Measurements from ENCODE around the gene NF1.
"Not testable (repeated sequence)": the region's sequence is repeated elsewhere in the genome, so short reads cannot be mapped to it uniquely, and the experiment has no call there.

NF1 gene

GRCh38 chr17:31329221-31329620 lies 234.4 kb downstream of the NF1 start:
- no peak for DNase-seq (ENCODE audit: low read depth)

DNA sequence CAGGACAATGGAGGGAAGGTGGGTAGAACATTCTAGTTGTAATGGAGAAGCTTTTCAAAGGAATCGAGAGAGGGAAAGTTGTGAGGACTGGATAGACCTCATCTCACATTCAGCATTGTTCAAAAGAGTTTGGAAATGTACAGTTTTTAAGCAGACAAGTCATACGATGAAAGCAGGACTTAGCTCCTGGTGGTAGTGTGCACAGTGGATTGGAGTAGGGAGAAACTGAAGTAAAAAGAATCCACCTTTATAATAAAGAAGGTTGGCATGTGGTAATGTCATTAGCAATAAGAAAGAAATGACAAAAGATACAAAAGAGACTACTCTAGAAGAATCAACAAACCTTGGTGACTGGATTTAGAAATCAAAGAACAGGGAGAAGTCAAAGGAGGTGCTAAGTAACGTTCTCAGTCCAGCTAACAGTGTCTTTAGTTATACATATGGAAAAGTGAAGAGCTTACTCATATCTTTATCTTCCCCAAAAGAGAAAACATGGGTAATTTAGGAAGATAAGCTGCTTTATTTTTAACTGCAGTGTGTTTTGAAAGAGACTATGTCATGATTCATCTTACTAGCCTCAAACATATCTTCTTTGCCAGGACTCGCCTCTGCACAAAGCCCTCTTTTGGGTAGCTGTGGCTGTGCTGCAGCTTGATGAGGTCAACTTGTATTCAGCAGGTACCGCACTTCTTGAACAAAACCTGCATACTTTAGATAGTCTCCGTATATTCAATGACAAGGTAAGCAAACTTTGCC lies 245.3 kb downstream of the NF1 start:
- DNase-seq (ENCODE audit: low read depth), result no peak

DNA sequence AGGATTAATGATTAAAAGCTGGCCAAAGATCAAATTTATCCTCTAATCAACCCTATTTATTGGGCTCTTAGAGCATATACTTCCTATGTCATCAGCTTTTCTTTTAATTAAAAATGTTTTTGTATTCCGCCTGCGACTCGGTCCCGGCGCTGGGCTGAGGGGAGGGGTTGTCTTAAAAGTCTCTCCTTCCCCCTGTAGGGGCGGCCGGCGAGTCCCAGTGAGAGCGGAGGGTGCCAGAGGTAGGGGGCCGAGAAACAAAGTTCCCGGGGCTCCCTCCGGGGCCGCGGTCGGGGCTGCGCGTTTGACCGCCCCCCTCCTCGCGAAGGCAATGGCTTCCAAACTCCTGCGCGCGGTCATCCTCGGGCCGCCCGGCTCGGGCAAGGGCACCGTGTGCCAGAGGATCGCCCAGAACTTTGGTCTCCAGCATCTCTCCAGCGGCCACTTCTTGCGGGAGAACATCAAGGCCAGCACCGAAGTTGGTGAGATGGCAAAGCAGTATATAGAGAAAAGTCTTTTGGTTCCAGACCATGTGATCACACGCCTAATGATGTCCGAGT lies 250.5 kb downstream of the NF1 start:
- DNase-seq (ENCODE audit: low read depth), result not testable (repeated sequence)

- no peak for DNase-seq (ENCODE audit: low read depth)
Observed at GRCh38 chr17:31349454-31349853, 254.7 kb downstream of the NF1 start.

GRCh38 chr17:31355935-31356334 lies 261.2 kb downstream of the NF1 start:
- DNase-seq (ENCODE audit: low read depth), result no peak

GRCh38 chr17:31357091-31357490 lies 262.3 kb downstream of the NF1 start:
- DNase-seq (ENCODE audit: low read depth), result no peak

GRCh38 chr17:31357839-31358394 lies 263.1 kb downstream of the NF1 start:
- no peak for DNase-seq (ENCODE audit: low read depth)

GRCh38 chr17:31364012-31364411 lies 269.2 kb downstream of the NF1 start:
- DNase-seq (ENCODE audit: low read depth), result no peak

GRCh38 chr17:31366088-31366487 lies 271.3 kb downstream of the NF1 start:
- DNase-seq (ENCODE audit: low read depth), result no peak

- no peak for DNase-seq (ENCODE audit: low read depth)
Observed at GRCh38 chr17:31369266-31369665, 274.5 kb downstream of the NF1 start.

GRCh38 chr17:31371511-31372097 lies 276.8 kb downstream of the NF1 start:
- no peak for DNase-seq (ENCODE audit: low read depth)

GRCh38 chr17:31373150-31374093 lies 278.6 kb downstream of the NF1 start:
- DNase-seq (ENCODE audit: low read depth), result no peak

DNA sequence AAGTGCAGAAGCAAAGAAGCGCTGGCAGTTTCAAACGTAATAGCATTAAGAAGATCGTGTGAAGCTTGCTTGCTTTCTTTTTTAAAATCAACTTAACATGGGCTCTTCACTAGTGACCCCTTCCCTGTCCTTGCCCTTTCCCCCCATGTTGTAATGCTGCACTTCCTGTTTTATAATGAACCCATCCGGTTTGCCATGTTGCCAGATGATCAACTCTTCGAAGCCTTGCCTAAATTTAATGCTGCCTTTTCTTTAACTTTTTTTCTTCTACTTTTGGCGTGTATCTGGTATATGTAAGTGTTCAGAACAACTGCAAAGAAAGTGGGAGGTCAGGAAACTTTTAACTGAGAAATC lies 279.3 kb downstream of the NF1 start:
- DNase-seq (ENCODE audit: low read depth), result no peak

DNA sequence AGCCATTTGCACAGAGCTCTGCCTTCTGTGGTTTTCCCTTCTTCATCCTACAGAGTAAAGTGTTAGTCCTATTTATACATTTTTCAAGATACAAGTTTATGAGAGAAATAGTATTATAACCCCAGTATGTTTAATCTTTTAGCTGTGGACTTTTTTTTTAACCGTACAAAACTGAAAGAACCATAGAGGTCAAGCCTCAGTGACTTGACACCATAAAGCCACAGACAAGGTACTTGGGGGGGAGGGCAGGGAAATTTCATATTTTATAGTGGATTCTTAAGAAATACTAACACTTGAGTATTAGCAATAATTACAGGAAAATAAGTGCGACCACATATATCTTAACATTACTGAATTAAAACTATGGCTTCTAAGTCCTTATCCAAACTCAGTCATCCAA lies 279.7 kb downstream of the NF1 start:
- DNase-seq (ENCODE audit: low read depth), result no peak

DNA sequence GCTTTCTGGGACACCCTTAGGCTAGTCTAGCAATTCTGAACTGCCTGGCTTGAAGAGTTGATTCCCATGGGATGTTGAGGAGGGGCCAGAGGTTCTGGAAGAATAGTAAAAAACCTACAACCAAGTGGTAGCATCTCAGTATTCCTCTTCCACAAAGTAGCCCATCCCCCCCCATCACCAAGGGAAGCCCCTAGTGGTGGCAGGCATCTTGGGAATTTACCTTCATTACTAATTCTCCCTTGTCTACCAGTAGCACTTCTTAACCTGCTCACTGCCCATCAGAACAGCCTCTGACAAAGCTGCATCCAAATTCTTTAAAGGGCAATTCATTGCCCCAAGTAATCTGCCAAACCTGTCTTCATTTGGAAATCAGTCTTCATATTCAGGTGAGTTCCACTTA lies 283.9 kb downstream of the NF1 start:
- DNase-seq (ENCODE audit: low read depth), result no peak

DNA sequence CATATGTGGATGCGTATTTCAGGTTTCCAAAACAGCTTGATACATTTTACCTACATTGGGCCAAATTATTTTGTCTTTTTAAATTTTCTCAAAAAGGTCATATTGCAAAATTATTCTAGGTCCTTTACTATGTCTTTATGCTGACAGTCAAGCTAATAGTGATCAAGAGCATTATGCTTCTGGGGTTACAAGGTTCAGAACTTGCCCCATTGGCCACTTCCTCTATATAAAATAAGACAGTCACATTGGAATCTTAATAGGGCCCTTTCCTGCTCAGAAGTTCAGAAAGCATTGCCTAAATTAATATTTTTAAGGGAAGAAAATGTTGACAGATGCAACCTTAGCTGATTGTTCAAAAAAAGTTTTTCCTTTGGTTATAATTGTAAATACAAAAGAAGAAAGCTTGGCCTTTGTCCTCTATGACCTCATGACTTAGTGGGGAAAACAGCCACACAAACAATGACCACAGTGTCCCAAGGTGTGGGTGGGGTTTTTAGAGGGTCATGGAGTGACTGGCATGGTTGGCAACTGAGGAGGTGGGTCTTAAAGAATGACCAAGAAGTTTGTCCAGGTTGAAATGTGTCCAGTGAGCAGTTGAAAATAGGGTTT lies 284.9 kb downstream of the NF1 start:
- no peak for DNase-seq (ENCODE audit: low read depth)

- no peak for DNase-seq (ENCODE audit: low read depth)
Observed at GRCh38 chr17:31381165-31381668, 286.4 kb downstream of the NF1 start.

GRCh38 chr17:31382668-31383275 lies 288.0 kb downstream of the NF1 start:
- not testable (repeated sequence) for DNase-seq (ENCODE audit: low read depth)

DNA sequence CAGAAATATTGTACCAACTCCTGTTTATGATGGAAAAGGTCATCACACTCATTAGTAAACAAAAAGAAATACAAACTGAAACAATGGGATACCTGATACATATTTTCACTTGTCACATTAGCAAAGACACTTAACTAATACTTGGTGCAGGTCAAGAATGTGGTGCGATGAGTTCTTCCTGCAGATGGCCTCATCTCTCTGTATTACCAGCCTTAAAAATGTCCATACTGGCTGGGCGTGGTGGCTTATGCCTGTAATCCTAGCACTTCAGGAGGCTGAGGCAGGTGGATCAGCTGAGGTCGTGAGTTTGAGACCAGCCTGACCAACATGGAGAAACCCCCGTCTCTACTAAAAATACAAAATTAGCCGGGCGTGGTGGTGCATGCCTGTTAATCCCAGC lies 288.7 kb downstream of the NF1 start:
- DNase-seq (ENCODE audit: low read depth), result not testable (repeated sequence)

GRCh38 chr17:31385428-31386285 lies 290.9 kb downstream of the NF1 start:
- DNase-seq (ENCODE audit: low read depth), result no peak
